ENCODE data around the gene RRAGA.

DNA sequence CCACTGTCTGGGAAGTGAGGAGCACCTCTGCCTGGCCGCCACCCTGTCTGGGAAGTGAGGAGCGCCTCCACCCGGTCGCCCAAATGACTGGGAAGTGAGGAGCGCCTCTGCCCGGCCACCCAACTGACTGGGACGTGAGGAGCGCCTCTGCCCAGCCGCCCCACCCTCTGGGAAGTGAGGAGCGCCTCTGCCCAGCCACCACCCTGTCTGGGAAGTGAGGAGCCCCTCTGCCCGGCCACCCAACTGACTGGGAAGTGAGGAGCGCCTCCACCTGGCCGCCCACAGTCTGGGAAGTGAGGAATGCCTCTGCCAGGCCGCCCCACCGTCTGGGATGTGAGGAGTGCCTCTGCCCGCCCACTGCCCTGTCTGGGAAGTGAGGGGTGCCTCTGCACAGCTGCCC lies 49.1 kb upstream of the RRAGA start:
- TF ChIP-seq, protein P1, sequence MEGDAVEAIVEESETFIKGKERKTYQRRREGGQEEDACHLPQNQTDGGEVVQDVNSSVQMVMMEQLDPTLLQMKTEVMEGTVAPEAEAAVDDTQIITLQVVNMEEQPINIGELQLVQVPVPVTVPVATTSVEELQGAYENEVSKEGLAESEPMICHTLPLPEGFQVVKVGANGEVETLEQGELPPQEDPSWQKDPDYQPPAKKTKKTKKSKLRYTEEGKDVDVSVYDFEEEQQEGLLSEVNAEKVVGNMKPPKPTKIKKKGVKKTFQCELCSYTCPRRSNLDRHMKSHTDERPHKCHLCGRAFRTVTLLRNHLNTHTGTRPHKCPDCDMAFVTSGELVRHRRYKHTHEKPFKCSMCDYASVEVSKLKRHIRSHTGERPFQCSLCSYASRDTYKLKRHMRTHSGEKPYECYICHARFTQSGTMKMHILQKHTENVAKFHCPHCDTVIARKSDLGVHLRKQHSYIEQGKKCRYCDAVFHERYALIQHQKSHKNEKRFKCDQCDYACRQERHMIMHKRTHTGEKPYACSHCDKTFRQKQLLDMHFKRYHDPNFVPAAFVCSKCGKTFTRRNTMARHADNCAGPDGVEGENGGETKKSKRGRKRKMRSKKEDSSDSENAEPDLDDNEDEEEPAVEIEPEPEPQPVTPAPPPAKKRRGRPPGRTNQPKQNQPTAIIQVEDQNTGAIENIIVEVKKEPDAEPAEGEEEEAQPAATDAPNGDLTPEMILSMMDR (IDR thresholded peaks at IDR 0.05): no peak
- no peak for TF ChIP-seq EP300 (IDR thresholded peaks at IDR 0.05)
- no peak for TF ChIP-seq POLR2A (IDR thresholded peaks at IDR 0.05)
